Left lung (tissue), 10 donors: ENCODE results near the gene ALKBH3. TPM values are rescaled to one million over a fixed set of nuclear protein-coding genes. Genes with fewer than 3 reads are reported as not detected.
A peak's percentile ranks its signal among the peaks of the same experiment; 100 is the strongest.

Experiments used
- ATAC-seq: fragments of 200-7000 bp; cut with Tn5 transposase; one replicate; pipeline ENCODE4 v1.9.1; 2020; ENCODE audit warnings: moderate library complexity
- DNase-seq, 4 donors: peaks; one replicate each; pipeline ENCODE4 v3.0.0-alpha.2; 2013 to 2020
- H3K27ac ChIP-seq, 2 donors: fragments of 200-600 bp; sonication (generic) in 1 of 2; one replicate each; pipeline versions ENCODE4 v1.5.0 to v1.8.0; 2020 to 2021
- H3K27me3 ChIP-seq, 2 donors: fragments of 200-600 bp; sonication (generic) in 1 of 2; one replicate each; pipeline versions ENCODE4 v1.5.0 to v1.8.0; 2020 to 2021
- H3K36me3 ChIP-seq, 2 donors: fragments of 200-600 bp; sonication (generic) in 1 of 2; one replicate each; pipeline versions ENCODE4 v1.5.0 to v1.8.0; 2020 to 2021
- H3K4me1 ChIP-seq, 2 donors: fragments of 200-600 bp; one replicate each; pipeline ENCODE4 v1.8.0; 2021
- H3K4me3 ChIP-seq, 2 donors: fragments of 200-600 bp; sonication (generic) in 1 of 2; one replicate each; pipeline versions ENCODE4 v1.5.0 to v1.8.0; 2020 to 2021; ENCODE audit warnings: mild to moderate bottlenecking in 1 of 2
- H3K9me3 ChIP-seq, 2 donors: fragments of 200-600 bp; sonication (generic) in 1 of 2; one replicate each; pipeline versions ENCODE4 v1.5.0 to v1.8.0; 2020 to 2021
- intact Hi-C, 2 donors: fragments of 100-400 bp; cut with DNase I; formaldehyde crosslinking; loops; one replicate each; pipeline versions ENCODE4 v1.11.2 to v1.14.2; 2022
- polyA plus RNA-seq, 6 donors: library from polyadenylated mRNA; unstranded; fragments of 120-200 nt; gene quantifications; one replicate each; pipeline ENCODE4 v1.2.1, GENCODE V29; 2013; ENCODE audit not compliant: insufficient read length in 6 of 6
- total RNA-seq, 2 donors: library from RNA; stranded (reverse); fragmentation: NEBNext Ultra II Directional; extraction: Animal tissue kit (Norgen Biotek cat#: 25700); gene quantifications; one replicate each; pipeline ENCODE4 v1.2.1, GENCODE V29; 2021
- TF ChIP-seq, protein P1 (sequence below), 2 donors: fragments of 200-600 bp; sonication (generic) in 1 of 2; IDR thresholded peaks; one replicate each; pipeline versions ENCODE4 v1.5.0 to v1.8.0; 2021; ENCODE audit warnings: antibody characterized with exemption in 2 of 2
- donor health status: DM: no; HTN: yes; CAD: no.
- donor health status: DM: no; HTN: no; CAD: no.

ALKBH3 gene
- total and polyA plus RNA-seq, 8 donors = 28.8 to 43.3 (median 40.1) TPM

GRCh38 chr11:43944761-43945311, 64.2 kb downstream of the ALKBH3 start:
- peaks cover 3 to 36% of the 10 kb centered on the region in 2 donors for H3K4me1 ChIP-seq
- H3K27ac ChIP-seq = peak overlapping the region; percentile 73 to 90
- no peaks in the 10 kb centered on the region for H3K36me3 ChIP-seq
- DNase-seq (peak in 3 of 4 donors; percentile 61 to 94 (median 73)), ATAC-seq (peak; percentile 71)
- TF ChIP-seq, protein P1, sequence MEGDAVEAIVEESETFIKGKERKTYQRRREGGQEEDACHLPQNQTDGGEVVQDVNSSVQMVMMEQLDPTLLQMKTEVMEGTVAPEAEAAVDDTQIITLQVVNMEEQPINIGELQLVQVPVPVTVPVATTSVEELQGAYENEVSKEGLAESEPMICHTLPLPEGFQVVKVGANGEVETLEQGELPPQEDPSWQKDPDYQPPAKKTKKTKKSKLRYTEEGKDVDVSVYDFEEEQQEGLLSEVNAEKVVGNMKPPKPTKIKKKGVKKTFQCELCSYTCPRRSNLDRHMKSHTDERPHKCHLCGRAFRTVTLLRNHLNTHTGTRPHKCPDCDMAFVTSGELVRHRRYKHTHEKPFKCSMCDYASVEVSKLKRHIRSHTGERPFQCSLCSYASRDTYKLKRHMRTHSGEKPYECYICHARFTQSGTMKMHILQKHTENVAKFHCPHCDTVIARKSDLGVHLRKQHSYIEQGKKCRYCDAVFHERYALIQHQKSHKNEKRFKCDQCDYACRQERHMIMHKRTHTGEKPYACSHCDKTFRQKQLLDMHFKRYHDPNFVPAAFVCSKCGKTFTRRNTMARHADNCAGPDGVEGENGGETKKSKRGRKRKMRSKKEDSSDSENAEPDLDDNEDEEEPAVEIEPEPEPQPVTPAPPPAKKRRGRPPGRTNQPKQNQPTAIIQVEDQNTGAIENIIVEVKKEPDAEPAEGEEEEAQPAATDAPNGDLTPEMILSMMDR (IDR thresholded peaks at IDR 0.05) = peak; percentile 77 to 88
- H3K27me3 ChIP-seq = peaks cover 0 to 52% of the 10 kb centered on the region in 2 donors
- peak overlapping the region; percentile 53 to 54 for H3K4me3 ChIP-seq
- intact Hi-C loops = loop anchor here in 1 of 2 donors (10.0 kb wide), 1 partner anchor 50 kb away; no protein-coding TSS in a partner anchor
- H3K9me3 ChIP-seq = no peaks in the 10 kb centered on the region

DNA sequence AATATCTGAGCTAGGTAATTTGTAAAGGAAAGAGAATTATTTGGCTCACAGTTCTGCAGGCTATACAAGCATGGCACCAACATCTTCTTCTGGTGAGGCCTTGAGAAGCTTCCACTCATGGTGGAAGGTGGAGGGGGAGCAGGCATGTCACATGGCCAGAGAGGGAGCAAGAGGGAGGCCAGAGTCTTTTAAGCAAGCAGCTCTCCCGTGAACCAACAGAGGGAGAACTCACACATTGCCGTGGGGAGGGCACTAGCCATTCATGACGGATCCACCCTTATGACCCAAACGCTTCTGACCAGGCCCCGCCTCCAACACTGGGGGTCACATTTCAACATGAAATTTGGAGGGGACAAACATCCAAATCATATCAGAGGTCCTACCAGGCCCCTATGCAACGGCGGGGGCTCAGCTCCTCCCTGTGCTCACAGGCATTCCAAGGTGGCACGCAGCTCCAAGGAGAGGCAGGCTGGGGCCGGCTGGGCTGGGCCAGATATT, 66.4 kb downstream of the ALKBH3 start:
- ATAC-seq = no peak
- H3K36me3 ChIP-seq = no peaks in the 10 kb centered on the region
- H3K27me3 ChIP-seq = peaks cover 0 to 37% of the 10 kb centered on the region in 2 donors
- H3K4me1 ChIP-seq = peaks cover 1 to 30% of the 10 kb centered on the region in 2 donors
- no peaks in the 10 kb centered on the region for H3K9me3 ChIP-seq
- no peak overlapping the region for H3K27ac ChIP-seq
- TF ChIP-seq, protein P1 (IDR thresholded peaks at IDR 0.05) = peak in 1 of 2 donors; percentile 9
- intact Hi-C loops = loop anchor here in 1 of 2 donors (10.0 kb wide), 1 partner anchor 52 kb away; no protein-coding TSS in a partner anchor
- DNase-seq = peak in 1 of 4 donors; percentile 54
- no peak overlapping the region for H3K4me3 ChIP-seq

DNA sequence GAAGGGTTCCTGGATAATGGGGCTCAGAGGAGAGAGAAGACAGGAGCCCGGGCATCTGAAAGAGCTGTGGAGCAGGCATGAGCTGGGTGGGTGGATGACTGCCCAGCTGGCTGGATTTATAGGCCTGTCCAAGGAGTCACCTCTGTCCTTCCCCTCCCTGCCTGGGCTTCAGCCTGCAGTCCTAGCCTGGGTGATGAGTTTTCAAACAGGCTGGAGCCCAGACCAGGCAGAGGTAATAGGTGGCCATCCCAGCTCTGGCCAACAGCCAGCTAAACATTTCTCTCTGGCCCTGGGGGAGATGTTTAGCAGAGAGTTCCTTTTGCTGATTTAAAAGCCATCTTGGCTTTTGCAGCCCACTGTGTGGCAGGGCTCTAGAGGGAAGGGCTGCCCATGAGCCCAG, 67.2 kb downstream of the ALKBH3 start:
- no peak overlapping the region for H3K27ac ChIP-seq
- TF ChIP-seq, protein P1 (IDR thresholded peaks at IDR 0.05) = no peak
- H3K9me3 ChIP-seq = no peaks in the 10 kb centered on the region

DNA sequence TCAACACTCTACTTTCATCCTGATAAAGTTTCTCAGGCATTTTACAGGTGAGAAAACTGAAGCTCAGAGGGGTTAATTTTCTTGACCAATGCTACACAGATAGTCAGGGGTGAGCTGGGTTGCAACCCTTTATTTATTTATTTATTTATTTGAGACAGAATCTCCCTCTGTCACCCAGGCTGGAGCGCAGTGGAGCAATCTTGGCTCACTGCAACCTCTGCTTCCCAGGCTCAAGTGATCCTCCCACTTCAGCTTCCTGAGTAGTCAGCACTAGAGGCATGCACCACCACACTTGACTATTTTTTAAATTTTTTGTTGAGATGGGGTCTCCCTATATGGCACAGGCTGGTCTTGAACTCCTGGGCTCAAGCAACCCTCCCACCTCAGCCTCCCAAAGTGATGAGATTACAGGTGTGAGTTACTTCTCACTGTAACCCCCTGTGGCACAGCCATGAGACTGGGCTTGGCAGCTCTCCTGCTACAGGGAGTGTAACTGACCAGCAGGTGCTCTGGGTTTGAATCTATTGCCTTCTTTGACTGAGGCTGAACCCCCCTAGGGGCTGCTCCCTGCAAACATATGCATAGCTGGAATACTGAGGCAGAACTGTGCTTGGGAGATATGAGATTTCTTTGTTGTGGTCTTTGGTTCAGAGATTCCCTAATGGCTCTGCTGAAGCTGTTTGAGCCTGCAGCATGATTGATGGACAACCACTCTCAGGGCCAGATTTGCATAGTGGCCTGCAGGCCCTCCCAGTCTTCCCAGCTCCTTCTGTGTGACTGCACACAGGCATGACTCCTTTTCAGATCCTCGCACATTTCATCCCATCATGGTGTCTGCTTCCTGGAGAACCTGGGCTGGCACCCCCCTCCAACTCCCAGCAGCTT, 68.0 kb downstream of the ALKBH3 start:
- ATAC-seq = no peak
- intact Hi-C loops = loop anchor here in 1 of 2 donors (10.0 kb wide), 1 partner anchor 54 kb away; no protein-coding TSS in a partner anchor
- H3K9me3 ChIP-seq = no peaks in the 10 kb centered on the region

More for the DNA sequence above, 67.2 kb downstream of the ALKBH3 start:
- intact Hi-C loops = loop anchor here in 1 of 2 donors (10.0 kb wide), 1 partner anchor 53 kb away; no protein-coding TSS in a partner anchor
- ATAC-seq (no peak), DNase-seq (no peak)
- Histone ChIP-seq H3K36me3 (no peaks in the 10 kb centered on the region), H3K27me3 (peaks cover 0 to 31% of the 10 kb centered on the region in 2 donors), H3K4me3 (no peak overlapping the region), H3K4me1 (peaks cover 0 to 30% of the 10 kb centered on the region in 2 donors)

More for the DNA sequence above, 68.0 kb downstream of the ALKBH3 start:
- Histone ChIP-seq H3K4me3 (no peak overlapping the region), H3K27ac (no peak overlapping the region), H3K27me3 (peaks cover 0 to 23% of the 10 kb centered on the region in 2 donors), H3K36me3 (no peaks in the 10 kb centered on the region), H3K4me1 (peaks cover 0 to 22% of the 10 kb centered on the region in 2 donors)
- TF ChIP-seq, protein P1 (IDR thresholded peaks at IDR 0.05) = no peak
- DNase-seq = no peak
